ENCODE measurements around the gene REN. TPM values are rescaled to one million over a fixed set of nuclear protein-coding genes. Genes with fewer than 3 reads are reported as not detected.

The REN gene
- total and polyA plus RNA-seq, 2 of the 8 experiments (the other 6 are each of a cell fraction or from before 2014, with no cell fraction given), result 0.05 TPM; not detected in 1

GRCh38 chr1:204174958-204175357 is 8.8 kb upstream of the REN start:
- Histone ChIP-seq H3K23me2 (ENCODE audit: low read depth, low read length) (no peaks in the 10 kb centered on the region), H3K4ac (replicated peaks; ENCODE audit: insufficient read length, low read depth, low read length) (no peak overlapping the region), H2BK20ac (ENCODE audit: low read length) (no peak overlapping the region), H2AFZ (ENCODE audit: low read length) (no peak overlapping the region), H3K14ac (ENCODE audit: insufficient read length) (no peak overlapping the region), H4K5ac (ENCODE audit: insufficient read length, low read depth, low read length) (no peak overlapping the region), H3K79me2 (ENCODE audit: control insufficient read depth in 1 of 2, insufficient read depth in 2 of 2, low read length in 2 of 2) (no peaks in the 10 kb centered on the region), H3K18ac (ENCODE audit: extremely low read depth, low read length) (no peak overlapping the region), H2BK15ac (ENCODE audit: low read length) (no peak overlapping the region), H3K27ac (ENCODE audit: low read depth, low read length) (no peak overlapping the region), H2AK5ac (ENCODE audit: low read depth, low read length) (no peak overlapping the region), H3K4me1 (replicated peaks in 1 of 4; ENCODE audit: control insufficient read depth in 3 of 4, insufficient read depth in 4 of 4, low read length in 3 of 4) (no peaks in the 10 kb centered on the region), H2BK5ac (ENCODE audit: low read depth, low read length) (no peak overlapping the region), H3K56ac (replicated peaks; ENCODE audit: insufficient read length, low read depth, low read length) (no peak overlapping the region), H4K91ac (replicated peaks; ENCODE audit: insufficient read length, low read length) (no peak overlapping the region), H2BK120ac (replicated peaks; ENCODE audit: low read depth, low read length) (no peak overlapping the region), H3K4me3 (ENCODE audit: extremely low read depth in 1 of 4, insufficient read depth in 2 of 4, low read depth in 3 of 4, low read length in 4 of 4) (no peak overlapping the region), H3K27me3 (replicated peaks in 1 of 4; ENCODE audit: control insufficient read depth in 3 of 4, extremely low read depth in 1 of 4, insufficient read depth in 3 of 4, low read length in 3 of 4) (0 out of 7 replicates have a peak, but pooled peaks cover 0 to 2% (median under 1%) of the 10 kb centered on the region in 4 experiments), H3K23ac (ENCODE audit: insufficient read length) (no peak overlapping the region), H4K8ac (ENCODE audit: extremely low read depth, insufficient read depth, low read length) (no peak overlapping the region), H3K36me3 (ENCODE audit: control insufficient read depth in 2 of 4, insufficient read depth in 4 of 4, low read length in 3 of 4) (no peaks in the 10 kb centered on the region; a peak in 1 of 8 replicates), H3K9ac (replicated peaks in 1 of 4; ENCODE audit: extremely low read depth in 1 of 4, low read depth in 3 of 4, low read length in 3 of 4) (no peak overlapping the region), H3K79me1 (ENCODE audit: low read depth, low read length) (no peaks in the 10 kb centered on the region), H2BK12ac (ENCODE audit: low read depth, low read length) (no peak overlapping the region), H3K9me3 (ENCODE audit: insufficient read depth in 2 of 2, low read depth in 1 of 2, low read length in 1 of 2) (peaks cover 7 to 11% of the 10 kb centered on the region in 2 experiments), H3K4me2 (ENCODE audit: insufficient read depth in 1 of 2, low read depth in 2 of 2, low read length in 2 of 2) (no peak overlapping the region), H4K20me1 (replicated peaks in 1 of 2; ENCODE audit: control insufficient read depth in 1 of 2, insufficient read depth in 2 of 2, low read length in 2 of 2) (no peaks in the 10 kb centered on the region)
- no peak for FAIRE-seq
- 90 to 100% methylated on average over 1 to 3 of the region's 3 CpGs for WGBS, 2 experiments (ENCODE audit: extremely low coverage in 1 of 2, insufficient coverage in 1 of 2, insufficient read length in 1 of 2, insufficient replicate concordance in 2 of 2, low coverage in 1 of 2, low lambda C conversion rate in 2 of 2, missing lambda C conversion rate in 1 of 2)
- TF ChIP-seq CHD1 (IDR thresholded peaks at IDR 0.05; ENCODE audit: low read depth, low read length) (no peak), RNF2 (IDR thresholded peaks at IDR 0.05; ENCODE audit: borderline replicate concordance, low read depth, low read length, missing control alignments, poor library complexity, severe bottlenecking) (no peak), SRF (IDR thresholded peaks at IDR 0.05; ENCODE audit: low read depth, low read length) (no peak), RAD21 (IDR thresholded peaks at IDR 0.05 in 1 of 2, conservative IDR thresholded peaks at IDR 0.05 in 1 of 2; ENCODE audit: low read depth in 2 of 2, low read length in 2 of 2) (no peak), CBX5 (IDR thresholded peaks at IDR 0.05; ENCODE audit: low read depth, low read length) (no peak), EP300 (IDR thresholded peaks at IDR 0.05; ENCODE audit: borderline replicate concordance in 1 of 2, low read depth in 2 of 2, low read length in 2 of 2) (no peak), CEBPB (IDR thresholded peaks at IDR 0.05; ENCODE audit: low read depth, low read length) (no peak), E2F6 (IDR thresholded peaks at IDR 0.05) (no peak), HDAC2 (IDR thresholded peaks at IDR 0.05; ENCODE audit: borderline replicate concordance in 1 of 2, low read depth in 2 of 2, low read length in 2 of 2) (no peak), SIRT6 (IDR thresholded peaks at IDR 0.05; ENCODE audit: low read length) (no peak)
- no peak for DNase-seq (ENCODE audit: low read depth in 1 of 2, low spot score in 2 of 2)
- ChIA-PET CTCF (ENCODE audit: partially characterized antibody) (interaction anchor here (1.0 to 10.6 kb wide), 10 partner anchors 14 to 224 kb away, joined by 3 to 106 read pairs (median 6); no protein-coding TSS in a partner anchor), POLR2A (ENCODE audit: partially characterized antibody) (no interaction called here)
